OCI-LY3 (cell line): ENCODE measurements around the gene RBBP8.

Source experiments
- H2AFZ ChIP-seq: fragments of 200-600, 300-600 bp; shearing (Covaris generic); 2 replicates; pipeline ENCODE4 v1.6.0; 2014; ENCODE audit warnings: antibody characterized with exemption, low read depth, low read length
- H3K27ac ChIP-seq: fragments of 200-600, 300-600 bp; sonication (generic); 2 replicates; pipeline ENCODE4 v1.5.1; 2014; ENCODE audit warnings: mild to moderate bottlenecking, low read length, moderate library complexity, mixed read lengths
- H3K27me3 ChIP-seq: fragments of 200-600, 300-600 bp; sonication (generic); 2 replicates; pipeline ENCODE4 v1.6.1; 2014; ENCODE audit warnings: low read depth, low read length, mixed read lengths
- H3K36me3 ChIP-seq: fragments of 200-600, 300-600 bp; sonication (generic); replicated peaks from 2 replicates; pipeline ENCODE3; 2014; ENCODE audit warnings: low read depth, low read length, mixed read lengths
- H3K4me1 ChIP-seq: fragments of 300-600, 200-600 bp; sonication (generic); 2 replicates; pipeline ENCODE4 v1.6.1; 2014; ENCODE audit warnings: low read length, mixed read lengths
- H3K4me2 ChIP-seq: fragments of 200-600, 300-600 bp; sonication (generic); 2 replicates; pipeline ENCODE4 v1.6.1; 2014; ENCODE audit warnings: low read length, mixed read lengths
- H3K4me3 ChIP-seq: fragments of 300-600, 200-600 bp; sonication (generic); 2 replicates; pipeline ENCODE4 v1.5.1; 2014; ENCODE audit warnings: antibody characterized with exemption, mild to moderate bottlenecking, low read length, moderate library complexity
- H3K79me2 ChIP-seq: fragments of 300-600, 200-600 bp; shearing (Covaris generic); 2 replicates; pipeline ENCODE4 v1.6.1; 2014; ENCODE audit warnings: mild to moderate bottlenecking, low read length, mixed read lengths
- H3K9ac ChIP-seq: fragments of 300-600, 200-600 bp; shearing (Covaris generic); 2 replicates; pipeline ENCODE4 v1.6.0; 2014; ENCODE audit warnings: mild to moderate bottlenecking, low read length, moderate library complexity
- H3K9me3 ChIP-seq: fragments of 200-600, 300-600 bp; shearing (Covaris generic); 2 replicates; pipeline ENCODE4 v1.6.1; 2014; ENCODE audit warnings: low read length, mixed read lengths; ENCODE audit not compliant: insufficient read depth
- H4K20me1 ChIP-seq: fragments of 200-600, 300-600 bp; sonication (generic); 2 replicates; pipeline ENCODE4 v1.6.1; 2016; ENCODE audit warnings: low read length, mixed read lengths; ENCODE audit not compliant: insufficient read depth
- EZH2phosphoT487 ChIP-seq: fragments of 200-600 bp; shearing (Covaris generic); IDR thresholded peaks from 2 replicates; pipeline ENCODE4 v1.6.1; 2018; ENCODE audit warnings: antibody characterized with exemption, mixed run types, low read depth
- TF ChIP-seq, protein P1 (sequence below): fragments of 200-600, 300-600 bp; sonication (generic); IDR thresholded peaks from 2 replicates; pipeline ENCODE4 v1.5.1; 2014; ENCODE audit warnings: antibody characterized with exemption, low read length, low read depth

RBBP8 gene

GRCh38 chr18:23066060-23066459 is 132.9 kb downstream of the RBBP8 start:
- H4K20me1 ChIP-seq = no peaks in the 10 kb centered on the region

DNA sequence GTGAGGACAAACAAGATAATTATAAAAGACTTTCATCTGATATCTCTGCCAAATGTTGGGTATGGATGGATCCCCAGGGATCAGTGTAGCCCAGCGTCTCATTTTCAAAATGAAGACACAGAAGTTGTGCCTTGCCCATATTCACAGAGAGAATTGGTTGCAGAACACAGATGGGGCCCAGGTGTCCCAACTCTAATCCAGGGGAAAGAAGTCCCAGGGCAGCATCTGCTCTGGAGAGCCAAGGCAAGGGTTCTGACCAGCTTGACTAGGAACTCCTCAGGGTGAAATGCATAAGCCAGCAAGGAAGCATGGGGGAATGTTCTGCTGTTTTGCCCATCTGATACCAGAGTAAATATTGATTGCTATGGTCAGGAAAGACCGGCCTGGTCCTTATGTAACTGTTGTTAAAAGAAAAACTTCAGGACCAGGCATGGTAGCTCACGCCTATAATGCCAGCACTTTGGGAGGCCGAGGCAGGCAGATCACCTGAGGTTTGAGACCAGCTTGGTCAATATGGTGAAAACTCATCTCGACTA is 133.4 kb downstream of the RBBP8 start:
- H3K9me3 ChIP-seq = no peaks in the 10 kb centered on the region
- no peak overlapping the region for H3K27ac ChIP-seq
- H3K27me3 ChIP-seq = no peaks in the 10 kb centered on the region
- H3K4me3 ChIP-seq = no peak overlapping the region
- peaks cover 4% of the 10 kb centered on the region for H3K4me1 ChIP-seq
- no peaks in the 10 kb centered on the region for H3K79me2 ChIP-seq
- H3K36me3 ChIP-seq = no peaks in the 10 kb centered on the region
- no peaks in the 10 kb centered on the region for H4K20me1 ChIP-seq
- H3K9ac ChIP-seq = no peak overlapping the region
- no peak overlapping the region for H2AFZ ChIP-seq
- no peak overlapping the region for H3K4me2 ChIP-seq
- TF ChIP-seq EZH2phosphoT487 = no peak
- TF ChIP-seq, protein P1, sequence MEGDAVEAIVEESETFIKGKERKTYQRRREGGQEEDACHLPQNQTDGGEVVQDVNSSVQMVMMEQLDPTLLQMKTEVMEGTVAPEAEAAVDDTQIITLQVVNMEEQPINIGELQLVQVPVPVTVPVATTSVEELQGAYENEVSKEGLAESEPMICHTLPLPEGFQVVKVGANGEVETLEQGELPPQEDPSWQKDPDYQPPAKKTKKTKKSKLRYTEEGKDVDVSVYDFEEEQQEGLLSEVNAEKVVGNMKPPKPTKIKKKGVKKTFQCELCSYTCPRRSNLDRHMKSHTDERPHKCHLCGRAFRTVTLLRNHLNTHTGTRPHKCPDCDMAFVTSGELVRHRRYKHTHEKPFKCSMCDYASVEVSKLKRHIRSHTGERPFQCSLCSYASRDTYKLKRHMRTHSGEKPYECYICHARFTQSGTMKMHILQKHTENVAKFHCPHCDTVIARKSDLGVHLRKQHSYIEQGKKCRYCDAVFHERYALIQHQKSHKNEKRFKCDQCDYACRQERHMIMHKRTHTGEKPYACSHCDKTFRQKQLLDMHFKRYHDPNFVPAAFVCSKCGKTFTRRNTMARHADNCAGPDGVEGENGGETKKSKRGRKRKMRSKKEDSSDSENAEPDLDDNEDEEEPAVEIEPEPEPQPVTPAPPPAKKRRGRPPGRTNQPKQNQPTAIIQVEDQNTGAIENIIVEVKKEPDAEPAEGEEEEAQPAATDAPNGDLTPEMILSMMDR = no peak

More at GRCh38 chr18:23066060-23066459, 132.9 kb downstream of the RBBP8 start:
- Histone ChIP-seq H2AFZ (no peak overlapping the region), H3K9ac (no peak overlapping the region), H3K9me3 (no peaks in the 10 kb centered on the region), H3K4me1 (no peaks in the 10 kb centered on the region), H3K4me3 (no peak overlapping the region), H3K36me3 (no peaks in the 10 kb centered on the region), H3K79me2 (no peaks in the 10 kb centered on the region), H3K4me2 (no peak overlapping the region), H3K27ac (no peak overlapping the region), H3K27me3 (no peaks in the 10 kb centered on the region)
- no peak for TF ChIP-seq EZH2phosphoT487
- TF ChIP-seq, protein P1 = no peak

GRCh38 chr18:23067236-23067635 is 134.1 kb downstream of the RBBP8 start:
- H3K79me2 ChIP-seq = no peaks in the 10 kb centered on the region
- H3K4me2 ChIP-seq = no peak overlapping the region
- H3K4me3 ChIP-seq = no peak overlapping the region
- peaks cover 7% of the 10 kb centered on the region for H3K4me1 ChIP-seq
- H3K27ac ChIP-seq = no peak overlapping the region
- TF ChIP-seq, protein P1 = no peak
- TF ChIP-seq EZH2phosphoT487 = no peak
- no peaks in the 10 kb centered on the region for H3K27me3 ChIP-seq
- H3K9me3 ChIP-seq = no peaks in the 10 kb centered on the region
- no peaks in the 10 kb centered on the region for H3K36me3 ChIP-seq
- H3K9ac ChIP-seq = no peak overlapping the region
- H2AFZ ChIP-seq = no peak overlapping the region
- H4K20me1 ChIP-seq = no peaks in the 10 kb centered on the region

DNA sequence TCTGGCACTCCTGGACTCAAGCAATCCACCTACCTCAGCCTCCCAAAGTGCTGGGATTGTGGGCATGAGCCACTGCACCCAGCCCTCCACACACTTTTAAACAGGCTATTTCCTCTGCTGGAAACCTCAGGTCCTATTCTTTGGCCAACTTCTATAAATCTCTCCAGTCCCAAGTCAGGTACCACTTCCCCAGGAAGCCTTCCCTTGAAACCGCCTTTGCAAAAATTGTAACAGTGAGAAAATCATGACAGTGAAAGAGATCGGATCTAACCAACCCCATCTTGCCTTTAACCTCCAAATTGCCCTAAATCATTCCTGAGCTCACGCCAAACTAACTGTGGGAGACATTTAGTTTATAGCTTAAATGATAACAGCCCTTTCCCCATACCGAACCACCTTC is 134.9 kb downstream of the RBBP8 start:
- Histone ChIP-seq H2AFZ (no peak overlapping the region), H3K27me3 (no peaks in the 10 kb centered on the region), H3K4me1 (peaks cover 7% of the 10 kb centered on the region), H3K4me3 (no peak overlapping the region), H3K4me2 (no peak overlapping the region), H3K9me3 (no peaks in the 10 kb centered on the region), H3K79me2 (no peaks in the 10 kb centered on the region), H4K20me1 (no peaks in the 10 kb centered on the region), H3K9ac (no peak overlapping the region), H3K27ac (no peak overlapping the region), H3K36me3 (no peaks in the 10 kb centered on the region)
- TF ChIP-seq EZH2phosphoT487 = no peak
- TF ChIP-seq, protein P1 = no peak
